ENCODE results near the gene C16orf95. TPM values are rescaled to one million over a fixed set of nuclear protein-coding genes. Genes with fewer than 3 reads are reported as not detected.
"Not testable (repeated sequence)": the region's sequence is repeated elsewhere in the genome, so short reads cannot be mapped to it uniquely, and the experiment has no call there.

The C16orf95 gene
- total RNA-seq, 1 donor from 2014 or later, result 2.1 TPM

DNA sequence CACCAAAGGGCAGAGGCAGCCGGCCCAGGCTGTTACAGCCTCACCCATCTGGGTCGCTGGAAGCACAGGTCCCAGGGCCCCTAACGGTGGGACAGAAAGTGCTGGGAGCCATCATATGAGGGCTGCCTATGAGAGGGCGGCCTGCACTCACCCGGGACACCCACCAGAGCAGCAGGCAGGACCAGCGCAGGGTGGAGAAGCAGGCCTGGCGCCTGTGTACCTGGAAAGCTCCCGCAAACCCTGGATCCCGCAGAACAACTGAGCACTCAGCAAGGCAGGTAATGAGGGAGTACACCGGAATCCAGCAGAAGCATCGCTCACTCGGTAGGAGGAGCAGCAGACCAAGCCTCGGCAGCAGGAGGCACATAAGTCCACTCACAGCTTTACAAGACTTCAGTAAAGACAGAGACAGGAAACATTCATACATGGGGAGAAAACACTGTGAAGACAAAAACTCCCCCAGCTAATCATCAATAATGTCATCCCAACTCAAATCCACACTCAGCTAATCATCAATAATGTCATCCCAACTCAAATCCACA, 31.5 kb upstream of the C16orf95 start:
- ATAC-seq (ENCODE audit: poor library complexity) (no peak), DNase-seq (peak; percentile 31)
- intact Hi-C loops (cut with DNase I), result no loop called here

- ATAC-seq (ENCODE audit: poor library complexity), result no peak
- intact Hi-C loops (cut with DNase I), result no loop called here
- DNase-seq, result no peak
Observed at GRCh38 chr16:87347932-87348615, 30.9 kb upstream of the C16orf95 start.

DNA sequence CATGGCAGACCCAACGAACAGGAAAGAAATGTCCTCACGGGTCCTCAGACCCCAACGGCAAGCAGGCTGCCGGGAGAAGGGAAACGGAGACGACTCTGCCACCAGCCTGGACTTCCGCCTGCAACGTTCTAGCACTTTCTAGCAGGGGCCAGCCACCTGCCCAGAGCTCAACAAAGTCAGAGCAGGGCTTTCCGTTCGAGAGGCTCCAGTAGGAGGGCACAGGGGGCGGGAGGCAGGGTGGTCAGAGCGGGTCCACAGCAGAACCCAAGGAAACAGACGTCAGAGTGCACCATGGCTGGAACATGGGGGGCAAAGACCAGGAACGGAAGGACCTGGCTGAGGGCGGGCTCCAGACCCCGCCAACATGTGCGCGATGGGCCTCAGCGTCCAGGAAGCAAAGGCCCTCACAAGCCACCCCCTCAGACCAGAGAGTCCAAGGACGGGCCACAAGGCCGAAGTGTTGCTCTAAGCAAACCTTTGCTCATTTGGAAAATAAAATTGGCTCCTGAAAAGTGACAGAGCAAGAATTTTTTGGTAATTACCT, 29.4 kb upstream of the C16orf95 start:
- ATAC-seq (ENCODE audit: poor library complexity) (no peak), DNase-seq (no peak)
- intact Hi-C loops (cut with DNase I), result no loop called here

GRCh38 chr16:87345726-87346424, 28.7 kb upstream of the C16orf95 start:
- intact Hi-C loops (cut with DNase I), result no loop called here
- peak; percentile 39 for DNase-seq
- ATAC-seq (ENCODE audit: poor library complexity), result no peak

GRCh38 chr16:87344931-87345631, 27.9 kb upstream of the C16orf95 start:
- ATAC-seq (ENCODE audit: poor library complexity) (peak; percentile 45), DNase-seq (peak; percentile 60)
- intact Hi-C loops (cut with DNase I), result no loop called here

GRCh38 chr16:87344165-87344930, 27.2 kb upstream of the C16orf95 start:
- no peak for ATAC-seq (ENCODE audit: poor library complexity)
- DNase-seq, result peak; percentile 39
- intact Hi-C loops (cut with DNase I), result no loop called here

GRCh38 chr16:87343753-87344050, 26.5 kb upstream of the C16orf95 start:
- no peak for ATAC-seq (ENCODE audit: poor library complexity)
- intact Hi-C loops (cut with DNase I), result no loop called here
- DNase-seq, result no peak

DNA sequence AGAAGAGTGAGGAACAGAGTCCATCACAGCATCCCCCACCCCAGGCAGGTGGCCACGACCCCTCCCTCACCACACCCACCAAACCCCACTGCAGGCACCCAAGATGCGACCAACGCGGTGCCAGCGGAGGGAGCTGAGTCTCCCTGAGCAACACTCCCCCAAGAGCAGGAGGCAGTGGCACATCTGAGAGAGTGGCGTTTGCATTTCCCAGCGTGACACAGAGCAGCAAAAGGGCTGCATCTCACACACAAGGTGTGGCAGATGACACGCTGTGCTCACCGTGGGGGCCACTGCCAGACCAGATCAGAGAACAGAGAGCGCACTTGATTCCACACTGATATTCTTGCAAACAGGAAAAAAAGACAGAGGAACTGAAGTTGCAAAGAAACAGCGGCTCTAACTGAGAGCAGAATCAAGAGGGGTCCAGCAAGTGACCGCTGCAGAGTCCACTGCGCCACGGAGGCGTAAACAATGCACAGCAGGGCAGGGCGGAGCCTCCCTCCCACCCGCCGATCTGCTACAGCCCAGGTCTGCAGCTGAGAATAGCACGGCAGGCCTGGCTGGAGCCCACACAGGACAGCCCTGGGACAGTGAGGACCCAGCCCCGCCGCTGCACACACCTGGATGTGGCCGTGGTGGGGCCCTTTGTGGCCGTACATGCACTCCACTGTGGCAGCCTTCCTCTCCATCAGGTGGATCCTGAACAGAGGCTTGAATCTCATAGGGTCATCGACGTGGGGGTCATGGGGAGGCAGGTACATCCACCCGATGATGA, 26.0 kb upstream of the C16orf95 start:
- intact Hi-C loops (cut with DNase I), result no loop called here
- DNase-seq (peak; percentile 39), ATAC-seq (ENCODE audit: poor library complexity) (no peak)

DNA sequence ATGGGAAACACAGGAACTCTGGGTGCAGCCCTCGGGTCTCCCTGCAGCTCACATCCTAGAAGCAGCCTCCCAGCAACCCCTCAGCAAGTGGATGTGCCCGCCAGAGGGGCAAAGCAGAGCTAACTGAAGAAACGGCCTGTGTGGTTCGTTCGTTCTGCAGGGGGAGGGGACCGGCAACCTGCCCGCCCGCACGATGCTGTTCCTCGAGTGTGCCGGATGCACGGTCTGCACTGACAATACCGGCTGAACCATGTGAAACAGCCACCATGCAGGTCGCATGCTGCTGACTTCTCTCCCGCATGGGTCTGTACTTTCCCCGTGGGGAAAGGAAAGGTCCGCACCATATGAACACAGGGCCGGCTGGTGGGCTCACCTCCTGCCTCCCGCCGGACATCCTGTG, 25.3 kb upstream of the C16orf95 start:
- DNase-seq, result no peak
- intact Hi-C loops (cut with DNase I), result no loop called here

GRCh38 chr16:87340198-87340597, 23.0 kb upstream of the C16orf95 start:
- DNase-seq (no peak), ATAC-seq (ENCODE audit: poor library complexity) (no peak)
- intact Hi-C loops (cut with DNase I), result no loop called here

More for the DNA sequence above, 25.3 kb upstream of the C16orf95 start:
- no peak for ATAC-seq (ENCODE audit: poor library complexity)

DNA sequence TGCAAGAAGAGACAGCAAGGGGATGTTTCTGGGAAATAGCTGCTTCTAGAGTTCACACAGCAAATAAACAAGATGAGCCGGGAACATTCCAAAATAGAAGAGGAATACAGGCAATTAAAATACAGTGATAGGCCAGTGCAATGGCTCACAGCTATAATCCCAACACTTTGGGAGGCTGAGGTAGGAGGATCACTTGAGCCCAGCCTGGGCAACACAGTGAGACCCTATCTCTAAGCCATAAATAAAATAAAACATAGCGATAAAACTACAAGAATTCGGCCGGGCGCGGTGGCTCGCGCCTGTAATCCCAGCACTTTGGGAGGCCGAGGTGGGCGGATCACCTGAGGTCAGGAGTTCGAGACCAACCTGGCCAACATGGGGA, 22.5 kb upstream of the C16orf95 start:
- intact Hi-C loops (cut with DNase I); ATAC-seq (ENCODE audit: poor library complexity); DNase-seq: not testable (repeated sequence)

DNA sequence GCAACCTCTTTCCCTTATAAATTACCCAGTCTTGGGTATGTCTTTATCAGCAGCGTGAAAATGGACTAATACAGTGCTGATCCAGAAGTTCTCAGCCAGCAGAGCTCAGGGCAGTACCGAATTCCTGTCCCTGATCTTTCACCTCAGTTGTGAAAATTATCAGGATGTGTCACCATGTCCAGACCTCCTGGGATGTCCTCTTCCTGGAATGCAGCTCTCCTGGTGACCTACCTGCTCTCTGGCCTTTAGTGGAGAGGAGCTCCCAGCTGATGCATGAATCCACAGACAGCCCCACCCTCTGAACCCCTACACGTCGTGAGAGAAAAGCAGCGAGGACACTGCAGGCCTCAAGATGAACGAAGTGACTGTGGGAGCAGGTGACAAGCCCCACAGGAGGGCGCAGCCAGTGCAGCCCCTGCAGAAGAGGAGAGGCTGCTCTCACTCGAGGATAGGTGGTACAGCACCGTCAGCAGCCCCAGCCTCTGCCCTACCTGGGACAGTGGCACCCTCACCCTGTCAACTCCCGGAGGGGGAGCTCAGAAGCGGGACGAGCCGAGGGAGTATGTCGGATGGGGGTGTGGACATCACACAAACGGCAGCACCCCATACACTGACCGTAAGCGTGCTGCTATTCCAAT, 22.0 kb upstream of the C16orf95 start:
- ATAC-seq (ENCODE audit: poor library complexity) (no peak), DNase-seq (no peak)
- intact Hi-C loops (cut with DNase I), result no loop called here

DNA sequence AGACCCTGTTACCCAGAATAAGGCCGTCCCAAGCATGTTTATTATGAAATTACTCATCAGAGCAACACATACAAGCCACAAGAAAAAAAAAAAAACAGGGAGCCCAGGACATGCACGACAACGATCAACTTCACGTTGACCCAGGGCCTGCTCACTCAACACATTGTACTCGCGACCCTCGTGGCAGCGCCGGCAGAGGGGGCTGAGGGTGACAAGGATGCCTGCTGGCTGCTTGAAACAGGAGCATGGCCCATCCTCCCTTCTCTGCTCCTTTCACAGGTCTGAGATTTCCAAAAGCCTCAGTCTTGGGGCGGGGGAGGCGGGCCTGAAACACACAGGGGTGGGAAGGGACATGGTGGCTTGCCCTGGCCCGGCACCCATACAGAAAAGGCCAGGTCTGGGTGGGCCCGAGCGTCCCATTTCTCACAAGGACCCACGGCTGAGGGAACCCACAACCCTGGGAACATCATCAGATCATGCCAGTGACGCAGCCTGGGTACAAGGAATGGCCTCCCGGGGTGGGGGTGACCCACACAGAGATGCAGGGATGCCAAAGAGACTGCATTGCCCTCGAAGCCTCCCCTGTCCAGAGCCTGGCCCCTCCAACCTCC, 21.1 kb upstream of the C16orf95 start:
- intact Hi-C loops (cut with DNase I), result no loop called here
- no peak for DNase-seq
- ATAC-seq (ENCODE audit: poor library complexity), result no peak

- intact Hi-C loops (cut with DNase I), result no loop called here
- peak; percentile 17 for DNase-seq
- no peak for ATAC-seq (ENCODE audit: poor library complexity)
Observed at GRCh38 chr16:87337262-87337771, 20.1 kb upstream of the C16orf95 start.

- intact Hi-C loops (cut with DNase I), result no loop called here
- DNase-seq (peak; percentile 14), ATAC-seq (ENCODE audit: poor library complexity) (no peak)
Observed at GRCh38 chr16:87336434-87337240, 19.4 kb upstream of the C16orf95 start.
